Bronchial epithelial cell (primary cell): Measurements from ENCODE around the gene PCSK5. TPM values are rescaled to one million over a fixed set of nuclear protein-coding genes. Genes with fewer than 3 reads are reported as not detected.

ENCODE experiments used
- DNase-seq: peaks from one replicate; pipeline ENCODE4 v3.0.0-alpha.2; 2010; ENCODE audit warnings: low read depth
- FAIRE-seq: peaks from 2 replicates; lab custom pipeline; 2011; peaks lifted over from hg19 to GRCh38; lab: Jason Lieb, UNC
- H3K27me3 ChIP-seq: 2 replicates; pipeline ENCODE4 v1.5.1; 2011; ENCODE audit warnings: low read length; ENCODE audit not compliant: control insufficient read depth, insufficient read depth
- H3K36me3 ChIP-seq: 2 replicates; pipeline ENCODE4 v1.5.1; 2011; ENCODE audit warnings: low read length; ENCODE audit not compliant: control insufficient read depth, insufficient read depth
- H3K4me3 ChIP-seq: 2 replicates; pipeline ENCODE4 v1.5.1; 2011; ENCODE audit warnings: mild to moderate bottlenecking, low read depth, low read length, control low read depth
- CTCF ChIP-seq: IDR thresholded peaks from 2 replicates; pipeline ENCODE4 v1.5.1; 2011; ENCODE audit warnings: mild to moderate bottlenecking, moderate library complexity, low read length, control low read depth, inconsistent platforms; ENCODE audit not compliant: insufficient read depth, severe bottlenecking
- total RNA-seq: library from RNA; depleted of rRNA; stranded (reverse); fragments of >200 nt; gene quantifications from 2 replicates; pipeline ENCODE4 v1.2.1, GENCODE V29; 2014

The PCSK5 gene
- total RNA-seq, 1 donor from 2014 or later, result 4.2 TPM

GRCh38 chr9:76034049-76034448 is 143.6 kb downstream of the PCSK5 start:
- FAIRE-seq, result no peak
- DNase-seq, result no peak
- H3K36me3 ChIP-seq, result no peaks in the 10 kb centered on the region
- no peak overlapping the region for H3K4me3 ChIP-seq
- no peak for TF ChIP-seq CTCF
- H3K27me3 ChIP-seq, result no peaks in the 10 kb centered on the region

GRCh38 chr9:76036762-76037161 is 146.3 kb downstream of the PCSK5 start:
- no peaks in the 10 kb centered on the region for H3K27me3 ChIP-seq
- H3K4me3 ChIP-seq, result no peak overlapping the region
- no peak for TF ChIP-seq CTCF
- no peaks in the 10 kb centered on the region for H3K36me3 ChIP-seq
- FAIRE-seq, result no peak
- no peak for DNase-seq

- TF ChIP-seq CTCF, result no peak
- no peak for FAIRE-seq
- DNase-seq, result no peak
Observed at GRCh38 chr9:76037587-76038225, 147.2 kb downstream of the PCSK5 start.

GRCh38 chr9:76038431-76038830 is 148.0 kb downstream of the PCSK5 start:
- no peak for TF ChIP-seq CTCF
- H3K36me3 ChIP-seq, result no peaks in the 10 kb centered on the region
- no peak overlapping the region for H3K4me3 ChIP-seq
- FAIRE-seq, result no peak
- DNase-seq, result no peak
- no peaks in the 10 kb centered on the region for H3K27me3 ChIP-seq

More at GRCh38 chr9:76037587-76038225, 147.2 kb downstream of the PCSK5 start:
- H3K27me3 ChIP-seq, result no peaks in the 10 kb centered on the region
- H3K4me3 ChIP-seq, result no peak overlapping the region
- H3K36me3 ChIP-seq, result no peaks in the 10 kb centered on the region

- FAIRE-seq (no peak), DNase-seq (no peak)
- no peaks in the 10 kb centered on the region for H3K27me3 ChIP-seq
- H3K36me3 ChIP-seq, result no peaks in the 10 kb centered on the region
- H3K4me3 ChIP-seq, result no peak overlapping the region
- no peak for TF ChIP-seq CTCF
Observed at GRCh38 chr9:76044266-76044819, 153.9 kb downstream of the PCSK5 start.
